ENCODE results near the gene TOM1L2.

DNA sequence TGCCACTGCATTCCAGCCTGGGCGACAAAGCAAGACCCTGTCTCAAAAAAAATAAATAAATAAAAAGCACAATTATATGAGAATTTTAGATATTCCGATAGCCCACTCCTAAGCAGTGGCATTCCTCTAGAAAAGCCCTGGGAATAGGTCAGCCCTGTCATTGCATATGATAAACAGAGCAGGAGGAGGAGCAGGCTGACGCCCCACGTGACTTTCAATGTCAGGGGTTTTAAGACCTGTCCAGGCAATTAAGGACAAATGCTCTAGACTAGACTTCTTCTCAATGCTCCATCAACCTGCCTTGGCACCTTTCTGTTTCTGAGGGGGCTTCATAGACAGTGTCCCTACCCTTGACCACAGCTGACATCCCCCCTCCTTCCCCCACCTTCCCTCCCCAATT lies 7.5 kb downstream of the TOM1L2 start:
- TF ChIP-seq POLR2A (IDR thresholded peaks at IDR 0.05), result no peak
- TF ChIP-seq, protein P1, sequence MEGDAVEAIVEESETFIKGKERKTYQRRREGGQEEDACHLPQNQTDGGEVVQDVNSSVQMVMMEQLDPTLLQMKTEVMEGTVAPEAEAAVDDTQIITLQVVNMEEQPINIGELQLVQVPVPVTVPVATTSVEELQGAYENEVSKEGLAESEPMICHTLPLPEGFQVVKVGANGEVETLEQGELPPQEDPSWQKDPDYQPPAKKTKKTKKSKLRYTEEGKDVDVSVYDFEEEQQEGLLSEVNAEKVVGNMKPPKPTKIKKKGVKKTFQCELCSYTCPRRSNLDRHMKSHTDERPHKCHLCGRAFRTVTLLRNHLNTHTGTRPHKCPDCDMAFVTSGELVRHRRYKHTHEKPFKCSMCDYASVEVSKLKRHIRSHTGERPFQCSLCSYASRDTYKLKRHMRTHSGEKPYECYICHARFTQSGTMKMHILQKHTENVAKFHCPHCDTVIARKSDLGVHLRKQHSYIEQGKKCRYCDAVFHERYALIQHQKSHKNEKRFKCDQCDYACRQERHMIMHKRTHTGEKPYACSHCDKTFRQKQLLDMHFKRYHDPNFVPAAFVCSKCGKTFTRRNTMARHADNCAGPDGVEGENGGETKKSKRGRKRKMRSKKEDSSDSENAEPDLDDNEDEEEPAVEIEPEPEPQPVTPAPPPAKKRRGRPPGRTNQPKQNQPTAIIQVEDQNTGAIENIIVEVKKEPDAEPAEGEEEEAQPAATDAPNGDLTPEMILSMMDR (IDR thresholded peaks at IDR 0.05), result no peak

All from adrenal gland (tissue), 5 donors.